GM21576 (cell line): ENCODE results near the gene ERRFI1.
"Not testable (repeated sequence)": the region's sequence is repeated elsewhere in the genome, so short reads cannot be mapped to it uniquely, and the experiment has no call there.

Source experiments
- ATAC-seq: cut with Tn5 transposase; IDR thresholded peaks from one replicate; pipeline ENCODE4 v1.9.1; 2021; ENCODE audit warnings: mild to moderate bottlenecking, moderate library complexity; ENCODE audit not compliant: unreplicated experiment

ERRFI1 gene

GRCh38 chr1:7975212-7975865, 50.8 kb downstream of the ERRFI1 start:
- no peak for ATAC-seq

GRCh38 chr1:7973086-7973485, 53.0 kb downstream of the ERRFI1 start:
- ATAC-seq: no peak

GRCh38 chr1:7972285-7972684, 53.8 kb downstream of the ERRFI1 start:
- ATAC-seq: no peak

GRCh38 chr1:7971024-7971423, 55.1 kb downstream of the ERRFI1 start:
- ATAC-seq: no peak

- no peak for ATAC-seq
Observed at GRCh38 chr1:7970246-7970645, 55.9 kb downstream of the ERRFI1 start.

- no peak for ATAC-seq
Observed at GRCh38 chr1:7967651-7968050, 58.5 kb downstream of the ERRFI1 start.

- ATAC-seq: no peak
Observed at GRCh38 chr1:7967196-7967595, 58.9 kb downstream of the ERRFI1 start.

- ATAC-seq: no peak
Observed at GRCh38 chr1:7964476-7964875, 61.6 kb downstream of the ERRFI1 start.

GRCh38 chr1:7963841-7964240, 62.3 kb downstream of the ERRFI1 start:
- ATAC-seq: not testable (repeated sequence)

- ATAC-seq: not testable (repeated sequence)
Observed at GRCh38 chr1:7963378-7963730, 62.8 kb downstream of the ERRFI1 start.

GRCh38 chr1:7962636-7963377, 63.3 kb downstream of the ERRFI1 start:
- no peak for ATAC-seq

GRCh38 chr1:7962014-7962335, 64.1 kb downstream of the ERRFI1 start:
- peak; percentile 10 for ATAC-seq
